OCI-LY1 (cell line): ENCODE results near the gene CENPQ.

Experiments used
- EZH2 ChIP-seq: fragments of 200-600 bp; sonication (generic), shearing (Covaris generic); IDR thresholded peaks from 2 replicates; pipeline ENCODE4 v1.8.0; 2017; ENCODE audit warnings: borderline replicate concordance, mixed run types, mild to moderate bottlenecking, antibody characterized with exemption, low read length, moderate library complexity, mixed read lengths
- TF ChIP-seq, protein P1 (sequence below): fragments of 200-600 bp; sonication (generic), shearing (Covaris generic); IDR thresholded peaks from 2 replicates; pipeline ENCODE4 v1.5.1; 2017; ENCODE audit warnings: mild to moderate bottlenecking, antibody characterized with exemption, low read length, moderate library complexity, mixed read lengths

DNA sequence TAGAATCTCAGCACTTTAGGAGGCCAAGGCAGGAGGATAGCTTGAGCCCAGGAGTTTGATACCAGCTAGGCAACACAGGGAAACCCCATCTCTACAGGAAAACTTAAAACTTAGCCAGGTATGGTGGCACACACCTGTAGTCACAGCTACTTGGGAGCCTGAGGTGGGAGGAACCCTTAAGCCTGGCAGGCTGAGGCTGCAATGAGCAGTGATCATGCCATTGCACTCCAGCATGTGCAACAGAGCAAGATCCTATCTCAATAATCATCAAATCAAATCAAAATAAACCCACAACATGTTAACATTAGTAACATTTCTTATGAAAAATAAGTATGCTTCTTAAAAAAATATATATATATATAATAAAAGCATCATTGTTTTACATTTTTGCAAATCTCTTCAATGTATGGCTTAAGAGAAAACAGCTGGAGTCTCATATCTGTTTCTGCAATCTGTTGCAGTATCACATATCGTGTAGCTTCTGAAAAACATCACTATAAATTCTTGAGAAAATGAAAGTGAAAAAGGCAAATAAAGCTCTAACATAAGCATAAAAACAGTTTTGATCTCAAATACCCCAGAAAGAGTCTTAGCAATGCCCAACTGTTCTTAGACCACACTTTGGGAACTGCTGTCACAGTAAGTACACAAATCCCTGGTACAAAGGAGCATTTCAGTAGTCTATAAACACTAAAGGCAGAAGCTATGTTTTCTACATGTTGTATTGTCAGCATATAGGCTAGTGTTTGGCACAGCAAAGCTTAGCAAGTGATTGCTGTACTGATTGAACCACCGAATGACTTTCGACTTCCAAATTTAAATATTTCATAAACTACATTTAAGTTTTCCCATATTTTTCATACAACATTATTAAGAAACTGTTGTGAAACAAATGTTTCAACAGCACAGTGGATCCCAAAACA, 8.1 kb upstream of the CENPQ start:
- TF ChIP-seq EZH2 = no peak
- TF ChIP-seq, protein P1, sequence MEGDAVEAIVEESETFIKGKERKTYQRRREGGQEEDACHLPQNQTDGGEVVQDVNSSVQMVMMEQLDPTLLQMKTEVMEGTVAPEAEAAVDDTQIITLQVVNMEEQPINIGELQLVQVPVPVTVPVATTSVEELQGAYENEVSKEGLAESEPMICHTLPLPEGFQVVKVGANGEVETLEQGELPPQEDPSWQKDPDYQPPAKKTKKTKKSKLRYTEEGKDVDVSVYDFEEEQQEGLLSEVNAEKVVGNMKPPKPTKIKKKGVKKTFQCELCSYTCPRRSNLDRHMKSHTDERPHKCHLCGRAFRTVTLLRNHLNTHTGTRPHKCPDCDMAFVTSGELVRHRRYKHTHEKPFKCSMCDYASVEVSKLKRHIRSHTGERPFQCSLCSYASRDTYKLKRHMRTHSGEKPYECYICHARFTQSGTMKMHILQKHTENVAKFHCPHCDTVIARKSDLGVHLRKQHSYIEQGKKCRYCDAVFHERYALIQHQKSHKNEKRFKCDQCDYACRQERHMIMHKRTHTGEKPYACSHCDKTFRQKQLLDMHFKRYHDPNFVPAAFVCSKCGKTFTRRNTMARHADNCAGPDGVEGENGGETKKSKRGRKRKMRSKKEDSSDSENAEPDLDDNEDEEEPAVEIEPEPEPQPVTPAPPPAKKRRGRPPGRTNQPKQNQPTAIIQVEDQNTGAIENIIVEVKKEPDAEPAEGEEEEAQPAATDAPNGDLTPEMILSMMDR = no peak
